K562 (cell line): ENCODE data around the gene PCDH19. TPM values are rescaled to one million over a fixed set of nuclear protein-coding genes. Genes with fewer than 3 reads are reported as not detected.

ENCODE experiments used
- HDAC8 ChIP-seq: fragments of 450-650 bp; IDR thresholded peaks from 2 replicates; pipeline ENCODE4 v1.6.1; 2016; ENCODE audit warnings: mild to moderate bottlenecking, missing genetic modification characterization, moderate library complexity, missing compliant biosample characterization
- ZBTB8A ChIP-seq: fragments of 450-650 bp; IDR thresholded peaks from 2 replicates; pipeline ENCODE4 v1.6.1; 2018; ENCODE audit warnings: mild to moderate bottlenecking, moderate library complexity; ENCODE audit not compliant: partially characterized antibody
- ZSCAN32 ChIP-seq: fragments of 450-650 bp; formaldehyde crosslinking; IDR thresholded peaks from 2 replicates; pipeline ENCODE4 v1.4.0; 2020; ENCODE audit warnings: mild to moderate bottlenecking, moderate library complexity
- polyA plus RNA-seq, 8 experiments: library from polyadenylated mRNA; depleted of rRNA in 4 of 8; stranded (reverse) in 5 of 8; unstranded in 3 of 8; fragments of >200 nt; fragmentation: Nextera tagmentation in 2 of 8; fragmentation: Illumina TruSeq in 1 of 8; extraction: Ambion mirVana in 2 of 8; extraction: Trizol in 1 of 8; gene quantifications; 2 replicates each; pipeline versions ENCODE4 v1.2.1 to v1.2.3, GENCODE V29; 2011 to 2014; ENCODE audit warnings: inconsistent platforms in 1 of 8, missing spikeins in 1 of 8
- total RNA-seq, 7 experiments: library from RNA; depleted of rRNA in 6 of 7; stranded (reverse); fragments of >200 nt in 6 of 7; fragmentation: Illumina TruSeq in 2 of 7; extraction: Trizol in 2 of 7; gene quantifications; 2 replicates each; pipeline versions ENCODE4 v1.2.1 to v1.2.3, GENCODE V29; 2011 to 2021; ENCODE audit warnings: low replicate concordance in 1 of 7
- TF ChIP-seq, protein P1 (sequence below): fragments of 200-600 bp; sonication (generic); IDR thresholded peaks from one replicate; pipeline ENCODE4 v1.6.1; 2012; ENCODE audit warnings: mild to moderate bottlenecking, low read depth, low read length, inconsistent platforms

PCDH19 gene
- total and polyA plus RNA-seq, 9 of the 15 experiments (the other 6 are each of a cell fraction or from before 2014, with no cell fraction given): not detected

GRCh38 chrX:100341142-100341510 lies 68.9 kb downstream of the PCDH19 start (continued):
- TF ChIP-seq, protein P1, sequence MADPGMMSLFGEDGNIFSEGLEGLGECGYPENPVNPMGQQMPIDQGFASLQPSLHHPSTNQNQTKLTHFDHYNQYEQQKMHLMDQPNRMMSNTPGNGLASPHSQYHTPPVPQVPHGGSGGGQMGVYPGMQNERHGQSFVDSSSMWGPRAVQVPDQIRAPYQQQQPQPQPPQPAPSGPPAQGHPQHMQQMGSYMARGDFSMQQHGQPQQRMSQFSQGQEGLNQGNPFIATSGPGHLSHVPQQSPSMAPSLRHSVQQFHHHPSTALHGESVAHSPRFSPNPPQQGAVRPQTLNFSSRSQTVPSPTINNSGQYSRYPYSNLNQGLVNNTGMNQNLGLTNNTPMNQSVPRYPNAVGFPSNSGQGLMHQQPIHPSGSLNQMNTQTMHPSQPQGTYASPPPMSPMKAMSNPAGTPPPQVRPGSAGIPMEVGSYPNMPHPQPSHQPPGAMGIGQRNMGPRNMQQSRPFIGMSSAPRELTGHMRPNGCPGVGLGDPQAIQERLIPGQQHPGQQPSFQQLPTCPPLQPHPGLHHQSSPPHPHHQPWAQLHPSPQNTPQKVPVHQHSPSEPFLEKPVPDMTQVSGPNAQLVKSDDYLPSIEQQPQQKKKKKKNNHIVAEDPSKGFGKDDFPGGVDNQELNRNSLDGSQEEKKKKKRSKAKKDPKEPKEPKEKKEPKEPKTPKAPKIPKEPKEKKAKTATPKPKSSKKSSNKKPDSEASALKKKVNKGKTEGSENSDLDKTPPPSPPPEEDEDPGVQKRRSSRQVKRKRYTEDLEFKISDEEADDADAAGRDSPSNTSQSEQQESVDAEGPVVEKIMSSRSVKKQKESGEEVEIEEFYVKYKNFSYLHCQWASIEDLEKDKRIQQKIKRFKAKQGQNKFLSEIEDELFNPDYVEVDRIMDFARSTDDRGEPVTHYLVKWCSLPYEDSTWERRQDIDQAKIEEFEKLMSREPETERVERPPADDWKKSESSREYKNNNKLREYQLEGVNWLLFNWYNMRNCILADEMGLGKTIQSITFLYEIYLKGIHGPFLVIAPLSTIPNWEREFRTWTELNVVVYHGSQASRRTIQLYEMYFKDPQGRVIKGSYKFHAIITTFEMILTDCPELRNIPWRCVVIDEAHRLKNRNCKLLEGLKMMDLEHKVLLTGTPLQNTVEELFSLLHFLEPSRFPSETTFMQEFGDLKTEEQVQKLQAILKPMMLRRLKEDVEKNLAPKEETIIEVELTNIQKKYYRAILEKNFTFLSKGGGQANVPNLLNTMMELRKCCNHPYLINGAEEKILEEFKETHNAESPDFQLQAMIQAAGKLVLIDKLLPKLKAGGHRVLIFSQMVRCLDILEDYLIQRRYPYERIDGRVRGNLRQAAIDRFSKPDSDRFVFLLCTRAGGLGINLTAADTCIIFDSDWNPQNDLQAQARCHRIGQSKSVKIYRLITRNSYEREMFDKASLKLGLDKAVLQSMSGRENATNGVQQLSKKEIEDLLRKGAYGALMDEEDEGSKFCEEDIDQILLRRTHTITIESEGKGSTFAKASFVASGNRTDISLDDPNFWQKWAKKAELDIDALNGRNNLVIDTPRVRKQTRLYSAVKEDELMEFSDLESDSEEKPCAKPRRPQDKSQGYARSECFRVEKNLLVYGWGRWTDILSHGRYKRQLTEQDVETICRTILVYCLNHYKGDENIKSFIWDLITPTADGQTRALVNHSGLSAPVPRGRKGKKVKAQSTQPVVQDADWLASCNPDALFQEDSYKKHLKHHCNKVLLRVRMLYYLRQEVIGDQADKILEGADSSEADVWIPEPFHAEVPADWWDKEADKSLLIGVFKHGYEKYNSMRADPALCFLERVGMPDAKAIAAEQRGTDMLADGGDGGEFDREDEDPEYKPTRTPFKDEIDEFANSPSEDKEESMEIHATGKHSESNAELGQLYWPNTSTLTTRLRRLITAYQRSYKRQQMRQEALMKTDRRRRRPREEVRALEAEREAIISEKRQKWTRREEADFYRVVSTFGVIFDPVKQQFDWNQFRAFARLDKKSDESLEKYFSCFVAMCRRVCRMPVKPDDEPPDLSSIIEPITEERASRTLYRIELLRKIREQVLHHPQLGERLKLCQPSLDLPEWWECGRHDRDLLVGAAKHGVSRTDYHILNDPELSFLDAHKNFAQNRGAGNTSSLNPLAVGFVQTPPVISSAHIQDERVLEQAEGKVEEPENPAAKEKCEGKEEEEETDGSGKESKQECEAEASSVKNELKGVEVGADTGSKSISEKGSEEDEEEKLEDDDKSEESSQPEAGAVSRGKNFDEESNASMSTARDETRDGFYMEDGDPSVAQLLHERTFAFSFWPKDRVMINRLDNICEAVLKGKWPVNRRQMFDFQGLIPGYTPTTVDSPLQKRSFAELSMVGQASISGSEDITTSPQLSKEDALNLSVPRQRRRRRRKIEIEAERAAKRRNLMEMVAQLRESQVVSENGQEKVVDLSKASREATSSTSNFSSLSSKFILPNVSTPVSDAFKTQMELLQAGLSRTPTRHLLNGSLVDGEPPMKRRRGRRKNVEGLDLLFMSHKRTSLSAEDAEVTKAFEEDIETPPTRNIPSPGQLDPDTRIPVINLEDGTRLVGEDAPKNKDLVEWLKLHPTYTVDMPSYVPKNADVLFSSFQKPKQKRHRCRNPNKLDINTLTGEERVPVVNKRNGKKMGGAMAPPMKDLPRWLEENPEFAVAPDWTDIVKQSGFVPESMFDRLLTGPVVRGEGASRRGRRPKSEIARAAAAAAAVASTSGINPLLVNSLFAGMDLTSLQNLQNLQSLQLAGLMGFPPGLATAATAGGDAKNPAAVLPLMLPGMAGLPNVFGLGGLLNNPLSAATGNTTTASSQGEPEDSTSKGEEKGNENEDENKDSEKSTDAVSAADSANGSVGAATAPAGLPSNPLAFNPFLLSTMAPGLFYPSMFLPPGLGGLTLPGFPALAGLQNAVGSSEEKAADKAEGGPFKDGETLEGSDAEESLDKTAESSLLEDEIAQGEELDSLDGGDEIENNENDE: no peak
- TF ChIP-seq HDAC8 (tag): no peak
- TF ChIP-seq ZBTB8A: no peak
- TF ChIP-seq ZSCAN32 (CRISPR knock-in tag): no peak
